Epithelial cell of prostate (primary cell): ENCODE results near the gene CTPS2.
"Not testable (repeated sequence)": the region's sequence is repeated elsewhere in the genome, so short reads cannot be mapped to it uniquely, and the experiment has no call there.

Experiments used
- DNase-seq: peaks from one replicate; pipeline ENCODE4 v3.0.0-alpha.2; 2011; ENCODE audit warnings: low read depth, low spot score
- H3K27ac ChIP-seq: fragments of 450-650 bp; 2 replicates; pipeline ENCODE4 v1.5.1; 2017; ENCODE audit warnings: mild to moderate bottlenecking

Gene CTPS2

DNA sequence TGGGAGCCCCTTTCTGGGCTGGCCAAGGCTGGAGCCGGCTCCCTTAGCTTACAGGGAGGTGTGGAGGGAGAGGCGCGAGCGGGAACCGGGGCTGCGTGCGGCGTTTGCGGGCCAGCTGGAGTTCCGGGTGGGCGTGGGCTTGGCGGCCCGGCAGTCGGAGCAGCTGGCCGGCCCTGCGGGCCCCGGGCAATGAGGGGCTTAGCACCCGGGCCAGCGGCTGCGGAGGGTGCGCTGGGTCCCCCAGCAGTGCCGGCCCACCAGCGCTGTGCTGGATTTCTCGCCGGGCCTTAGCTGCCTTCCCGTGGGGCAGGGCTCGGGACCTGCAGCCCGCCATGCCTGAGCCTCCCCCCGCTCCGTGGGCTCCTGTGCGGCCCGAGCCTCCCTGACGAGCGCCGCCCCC lies 137.1 kb downstream of the CTPS2 start:
- H3K27ac ChIP-seq, DNase-seq: not testable (repeated sequence)

DNA sequence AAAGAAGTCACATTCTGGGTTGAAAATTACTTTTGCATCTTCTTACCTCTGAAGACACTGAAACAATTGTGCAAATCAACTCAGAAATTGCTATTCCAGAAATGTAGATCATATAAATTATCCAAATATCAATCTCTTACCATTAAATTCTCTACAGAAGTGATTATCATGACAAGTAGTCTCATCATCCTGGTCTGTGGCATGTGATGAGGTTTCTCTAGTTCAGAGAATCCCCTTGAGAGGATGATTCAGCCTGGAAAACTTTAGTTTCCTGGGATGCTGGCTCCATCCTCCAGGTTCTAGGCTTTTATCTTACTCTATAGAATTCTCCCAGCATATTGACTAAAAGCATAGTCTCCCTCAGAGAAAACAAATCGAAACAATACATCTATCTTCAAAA lies 138.7 kb downstream of the CTPS2 start:
- H3K27ac ChIP-seq: no peak overlapping the region
- DNase-seq: no peak

DNA sequence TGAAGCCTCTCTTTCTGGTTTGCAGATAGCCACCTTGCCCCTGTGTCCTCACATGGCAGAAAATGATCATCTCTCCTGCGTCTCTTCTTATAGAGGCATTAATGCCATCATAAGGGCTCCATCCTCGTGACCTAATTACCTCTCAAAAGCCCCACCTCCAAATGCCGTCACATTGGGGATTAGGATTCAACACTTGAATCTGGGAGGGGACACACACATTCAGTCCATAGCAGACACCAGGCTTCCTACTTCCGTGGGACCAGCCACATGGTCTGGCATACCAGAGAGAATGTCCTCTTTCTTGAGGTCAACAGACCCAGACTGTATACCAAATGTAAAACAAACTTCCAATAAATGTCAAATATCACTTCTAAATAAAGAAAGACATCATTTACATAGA lies 144.8 kb downstream of the CTPS2 start:
- no peak overlapping the region for H3K27ac ChIP-seq
- no peak for DNase-seq

DNA sequence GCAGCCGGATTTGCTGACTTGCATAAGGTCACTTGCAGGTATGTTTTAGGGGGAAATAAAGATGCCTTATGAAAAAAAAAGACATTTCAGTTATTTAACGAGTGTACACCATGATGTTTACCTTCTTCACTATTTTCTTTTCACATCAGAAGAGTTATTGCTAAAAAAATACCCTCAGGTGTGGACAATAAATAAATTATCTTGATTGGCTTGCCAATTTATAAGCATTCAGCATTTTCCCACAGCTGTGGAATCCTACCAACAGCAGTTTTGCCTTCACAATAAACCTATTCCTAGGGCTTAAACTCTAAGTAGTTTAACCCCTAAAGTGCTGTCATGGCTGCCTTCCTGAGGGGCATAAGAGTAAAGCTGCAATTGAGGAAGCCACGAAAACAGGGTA lies 145.9 kb downstream of the CTPS2 start:
- DNase-seq: no peak
- no peak overlapping the region for H3K27ac ChIP-seq

DNA sequence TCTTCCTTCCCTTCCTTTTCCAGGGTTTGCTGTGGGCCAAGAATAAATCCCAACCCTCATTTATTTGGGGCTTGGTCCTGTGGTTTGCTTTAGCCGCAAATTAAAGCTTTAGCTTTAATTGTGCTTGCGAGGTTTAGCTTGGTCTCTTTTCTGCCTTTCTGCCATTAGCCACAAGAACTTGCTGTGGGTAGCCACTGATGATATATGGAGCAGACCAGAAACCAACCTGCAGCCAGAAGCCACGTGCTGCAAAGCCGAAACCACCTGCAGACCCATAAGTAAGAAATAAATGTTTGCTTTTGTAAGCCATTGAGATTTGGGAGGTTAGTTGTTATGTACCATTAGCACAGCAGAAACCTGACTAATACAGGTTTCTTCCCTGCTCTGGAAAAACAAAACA lies 152.3 kb downstream of the CTPS2 start:
- H3K27ac ChIP-seq: no peak overlapping the region

DNA sequence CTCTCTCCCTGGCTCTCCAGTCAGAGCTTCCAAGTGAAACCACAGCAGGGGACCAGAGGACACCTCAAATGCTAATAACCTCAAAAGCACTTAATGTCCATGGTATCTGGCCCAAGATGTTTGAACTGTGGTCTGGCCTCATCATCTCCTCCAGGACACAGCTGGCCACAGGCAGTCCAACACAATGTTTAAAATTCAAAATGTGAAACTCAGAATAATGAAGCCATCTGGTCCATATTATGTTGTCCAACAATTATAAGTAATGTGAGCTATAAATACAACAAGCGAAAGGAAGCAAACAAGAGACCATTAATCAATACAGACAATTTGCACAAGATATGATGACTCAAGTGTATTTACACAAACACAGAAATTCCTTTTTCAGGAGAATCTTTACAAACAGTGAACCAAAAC lies 153.3 kb downstream of the CTPS2 start:
- no peak overlapping the region for H3K27ac ChIP-seq
- no peak for DNase-seq

More for the DNA sequence above, 152.3 kb downstream of the CTPS2 start:
- DNase-seq: no peak

DNA sequence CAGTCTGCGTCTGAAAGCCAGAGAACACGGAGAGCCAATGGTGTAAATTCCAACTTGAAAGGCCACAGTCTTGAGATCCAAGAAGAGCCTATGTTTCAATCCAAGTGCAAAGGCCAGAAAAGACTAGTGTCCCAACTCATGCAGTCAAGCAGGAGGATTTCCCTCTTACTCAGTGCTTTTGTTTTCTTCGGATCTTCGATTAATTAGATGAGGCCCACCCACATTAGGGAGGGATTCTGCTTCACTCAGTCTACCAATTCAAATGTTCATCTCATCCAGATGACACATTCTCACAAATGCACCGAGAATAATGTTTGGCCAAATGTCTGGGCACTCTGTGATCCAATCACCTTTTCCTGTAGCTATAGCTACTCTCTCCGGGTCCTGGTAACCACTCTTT lies 154.0 kb downstream of the CTPS2 start:
- DNase-seq: no peak
- no peak overlapping the region for H3K27ac ChIP-seq

DNA sequence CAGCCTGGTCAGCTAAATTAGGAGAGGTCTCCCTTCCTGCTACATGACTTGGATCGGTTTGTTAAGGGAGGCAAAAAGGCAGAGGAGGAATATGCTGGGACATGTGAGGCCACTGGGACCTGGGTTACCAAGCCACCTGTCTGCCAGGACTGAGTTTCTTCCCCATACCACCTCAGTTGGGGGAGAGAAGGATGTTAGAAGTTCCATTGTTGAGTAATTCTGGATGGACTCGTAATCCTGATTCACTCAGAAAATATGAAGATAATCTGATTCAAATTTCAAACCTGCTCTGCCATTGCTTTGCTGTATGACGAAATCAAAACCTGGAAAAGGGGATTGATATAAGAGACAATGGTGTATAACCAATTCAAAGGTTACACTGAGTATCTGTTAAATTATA lies 159.9 kb downstream of the CTPS2 start:
- peak overlapping the region; percentile 59 for H3K27ac ChIP-seq
- DNase-seq: peak; percentile 22

DNA sequence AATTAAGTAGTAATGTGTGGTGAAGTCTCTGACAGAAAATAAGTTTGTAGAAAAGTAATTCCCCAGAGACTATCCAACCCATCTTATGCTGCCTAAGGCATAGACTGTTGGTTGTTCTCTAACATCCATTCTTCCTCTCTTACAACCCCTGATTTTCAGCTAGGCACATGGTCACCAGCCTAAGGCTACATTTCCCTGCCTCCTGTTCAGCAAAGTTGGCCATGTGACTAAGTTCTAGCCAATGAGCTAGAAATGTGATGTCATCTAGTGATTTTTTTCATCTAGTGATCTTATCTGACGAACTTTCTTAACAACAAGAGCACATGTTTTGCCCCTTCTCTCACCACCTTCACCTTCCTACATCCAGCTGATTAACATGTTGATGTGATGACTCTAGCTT lies 164.8 kb downstream of the CTPS2 start:
- DNase-seq: no peak
- H3K27ac ChIP-seq: no peak overlapping the region

DNA sequence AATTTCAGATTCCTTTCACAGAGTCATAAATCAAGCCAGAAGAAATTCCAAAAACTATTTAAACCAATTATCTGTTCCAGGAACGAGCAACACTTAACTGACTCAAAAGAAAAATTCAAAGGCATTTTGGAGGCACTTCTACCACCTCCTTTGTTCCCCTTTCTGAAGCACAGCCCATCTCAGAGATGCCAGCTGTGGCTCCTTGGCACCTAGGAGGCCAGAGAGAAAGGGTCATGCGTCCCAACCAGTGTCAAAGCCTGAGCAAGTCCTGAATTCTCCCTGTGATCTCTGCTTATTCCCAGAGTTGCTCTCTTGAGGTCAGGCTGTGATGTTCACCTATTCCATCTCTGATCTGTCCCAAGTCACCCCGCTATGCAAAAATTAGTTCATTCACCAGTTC lies 167.5 kb downstream of the CTPS2 start:
- no peak overlapping the region for H3K27ac ChIP-seq
- no peak for DNase-seq
